Measurements from ENCODE around the gene SAMD4A. TPM values are rescaled to one million over a fixed set of nuclear protein-coding genes. Genes with fewer than 3 reads are reported as not detected.

The SAMD4A gene
- total RNA-seq, 2 donors from 2014 or later: 11.2 to 26.2 TPM

DNA sequence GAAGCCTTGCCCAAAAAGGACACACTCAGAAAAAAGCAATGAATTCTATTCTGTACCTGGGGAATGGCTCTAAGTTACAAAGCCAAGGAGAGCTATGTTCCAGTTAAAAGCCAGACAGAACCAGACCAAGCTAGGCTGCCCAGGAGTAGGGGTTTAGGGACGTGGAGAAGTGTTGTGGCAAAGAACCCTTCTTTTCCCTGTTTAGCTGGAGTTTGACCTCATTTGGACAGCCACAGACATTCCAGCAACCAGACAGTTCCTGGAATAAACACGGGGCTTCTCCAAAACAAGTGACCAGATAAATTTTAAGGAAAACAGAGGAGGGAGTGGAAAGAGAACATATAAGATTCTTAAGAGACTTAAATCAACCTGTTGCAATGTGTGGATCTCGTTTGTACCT lies 273.4 kb downstream of the SAMD4A start:
- ATAC-seq (no peak), DNase-seq (no peak)
- intact Hi-C loops (cut with DNase I, micrococcal nuclease): no loop called here

DNA sequence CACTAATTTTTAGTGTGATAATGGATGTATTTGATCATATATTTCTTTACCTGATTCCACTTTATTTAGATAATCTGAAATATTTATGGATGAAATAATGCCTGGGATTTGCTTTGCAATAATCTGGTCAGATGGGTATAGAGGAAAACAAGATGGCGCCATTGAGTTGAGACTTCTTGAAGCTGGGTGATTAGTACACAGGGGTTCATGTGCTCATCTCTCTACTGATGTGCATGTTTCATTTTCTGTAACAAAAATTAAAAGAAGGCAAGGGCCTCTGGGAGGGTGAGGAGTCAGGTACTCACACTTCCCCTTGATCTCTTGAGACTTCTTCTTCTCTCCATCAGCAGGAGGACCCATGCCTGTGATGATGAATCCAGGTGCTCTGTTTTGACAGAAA lies 273.9 kb downstream of the SAMD4A start:
- no peak for DNase-seq
- intact Hi-C loops (cut with DNase I, micrococcal nuclease): no loop called here
- ATAC-seq: no peak

Other genes with a start within 250 kb of the SAMD4A start
- gene CDKN3, start 170.1 kb upstream of the SAMD4A start, total RNA-seq: 10 to 100 TPM in 1 of 2 donors, 1 to 10 TPM in 1; 6.3 to 12.8 TPM
- 100 to 1,000 TPM; 103 to 105 TPM for gene CNIH1, start 125.8 kb upstream of the SAMD4A start, total RNA-seq
- 10 to 100 TPM; 64.9 to 77.3 TPM for gene GMFB, start 78.1 kb upstream of the SAMD4A start, total RNA-seq
- 10 to 100 TPM; 11.6 to 22.5 TPM for gene CGRRF1, start 57.2 kb upstream of the SAMD4A start, total RNA-seq

All from left colon (tissue), 2 donors.